B cell (primary cell): ENCODE measurements around the gene RASL10B.

Experiments used
- EZH2 ChIP-seq: IDR thresholded peaks from 2 replicates; pipeline ENCODE4 v1.6.1; 2012; ENCODE audit warnings: borderline replicate concordance, low read depth, mild to moderate bottlenecking, moderate library complexity, low read length; ENCODE audit not compliant: insufficient read depth, poor library complexity, severe bottlenecking
- TF ChIP-seq, protein P1 (sequence below): fragments of 200-600 bp; IDR thresholded peaks from one replicate; pipeline ENCODE4 v1.8.0; 2022; ENCODE audit warnings: antibody characterized with exemption, mild to moderate bottlenecking

DNA sequence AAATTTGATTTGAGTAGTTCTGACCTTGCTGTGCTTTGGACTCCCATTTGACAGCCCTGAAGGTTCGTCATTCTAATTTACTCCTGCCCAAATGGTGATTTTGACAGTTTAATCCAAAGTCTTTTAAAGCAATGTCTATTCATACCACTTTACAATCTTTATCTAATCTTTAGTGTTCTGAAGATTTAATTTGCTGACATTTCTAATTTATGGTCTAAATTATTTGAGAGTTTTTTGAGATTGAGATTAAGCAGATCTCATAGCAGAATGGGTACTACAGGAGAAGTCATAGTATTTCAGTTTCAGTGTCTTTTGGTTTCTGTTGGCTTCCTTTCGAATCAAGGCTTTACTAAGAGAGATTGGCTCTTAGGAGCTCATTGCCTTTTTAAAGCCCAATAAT is 32.6 kb upstream of the RASL10B start:
- TF ChIP-seq, protein P1, sequence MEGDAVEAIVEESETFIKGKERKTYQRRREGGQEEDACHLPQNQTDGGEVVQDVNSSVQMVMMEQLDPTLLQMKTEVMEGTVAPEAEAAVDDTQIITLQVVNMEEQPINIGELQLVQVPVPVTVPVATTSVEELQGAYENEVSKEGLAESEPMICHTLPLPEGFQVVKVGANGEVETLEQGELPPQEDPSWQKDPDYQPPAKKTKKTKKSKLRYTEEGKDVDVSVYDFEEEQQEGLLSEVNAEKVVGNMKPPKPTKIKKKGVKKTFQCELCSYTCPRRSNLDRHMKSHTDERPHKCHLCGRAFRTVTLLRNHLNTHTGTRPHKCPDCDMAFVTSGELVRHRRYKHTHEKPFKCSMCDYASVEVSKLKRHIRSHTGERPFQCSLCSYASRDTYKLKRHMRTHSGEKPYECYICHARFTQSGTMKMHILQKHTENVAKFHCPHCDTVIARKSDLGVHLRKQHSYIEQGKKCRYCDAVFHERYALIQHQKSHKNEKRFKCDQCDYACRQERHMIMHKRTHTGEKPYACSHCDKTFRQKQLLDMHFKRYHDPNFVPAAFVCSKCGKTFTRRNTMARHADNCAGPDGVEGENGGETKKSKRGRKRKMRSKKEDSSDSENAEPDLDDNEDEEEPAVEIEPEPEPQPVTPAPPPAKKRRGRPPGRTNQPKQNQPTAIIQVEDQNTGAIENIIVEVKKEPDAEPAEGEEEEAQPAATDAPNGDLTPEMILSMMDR: no peak
- no peak for TF ChIP-seq EZH2
